ENCODE data around the gene CCDC127. TPM values are rescaled to one million over a fixed set of nuclear protein-coding genes. Genes with fewer than 3 reads are reported as not detected.
"Not testable (repeated sequence)": the region's sequence is repeated elsewhere in the genome, so short reads cannot be mapped to it uniquely, and the experiment has no call there.

CCDC127 gene
- total RNA-seq, 1 donor from 2014 or later: 6.5 TPM

DNA sequence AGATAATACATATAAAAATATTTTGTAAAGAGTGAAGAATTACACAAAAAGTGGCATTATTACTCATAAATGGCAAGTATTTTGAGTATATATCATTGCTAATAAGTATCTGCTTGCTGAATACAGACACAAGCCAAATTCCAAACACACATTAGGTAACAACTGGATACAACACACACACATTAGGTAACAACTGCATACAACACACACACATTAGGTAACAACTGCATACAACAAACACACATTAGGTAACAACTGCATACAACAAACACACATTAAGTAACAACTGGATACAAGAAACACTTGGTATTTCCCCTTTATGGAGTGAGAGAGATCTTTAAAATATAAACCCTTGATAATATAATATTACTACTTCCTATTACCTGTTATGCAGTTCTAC, 13.5 kb downstream of the CCDC127 start:
- intact Hi-C loops (cut with micrococcal nuclease): no loop called here

DNA sequence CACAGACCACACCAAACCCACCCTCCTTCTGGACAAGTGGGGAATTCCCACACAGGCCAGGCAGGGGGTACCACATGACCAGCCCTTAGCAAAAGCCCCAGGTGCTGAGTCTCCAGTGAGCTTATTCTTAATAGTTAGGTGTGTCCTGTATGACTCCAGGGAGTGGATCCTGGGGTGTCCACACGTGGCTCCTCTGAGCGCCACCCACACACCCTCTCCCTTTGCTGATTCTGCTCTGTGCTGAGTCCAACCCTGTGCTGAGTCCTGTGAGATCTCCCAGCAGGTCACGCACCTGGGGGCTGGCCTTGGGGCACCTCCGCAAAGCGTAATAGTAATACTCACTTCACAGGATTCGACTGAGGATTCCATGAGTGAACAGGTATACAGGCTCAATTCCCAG, 14.0 kb downstream of the CCDC127 start:
- intact Hi-C loops (cut with micrococcal nuclease): no loop called here

DNA sequence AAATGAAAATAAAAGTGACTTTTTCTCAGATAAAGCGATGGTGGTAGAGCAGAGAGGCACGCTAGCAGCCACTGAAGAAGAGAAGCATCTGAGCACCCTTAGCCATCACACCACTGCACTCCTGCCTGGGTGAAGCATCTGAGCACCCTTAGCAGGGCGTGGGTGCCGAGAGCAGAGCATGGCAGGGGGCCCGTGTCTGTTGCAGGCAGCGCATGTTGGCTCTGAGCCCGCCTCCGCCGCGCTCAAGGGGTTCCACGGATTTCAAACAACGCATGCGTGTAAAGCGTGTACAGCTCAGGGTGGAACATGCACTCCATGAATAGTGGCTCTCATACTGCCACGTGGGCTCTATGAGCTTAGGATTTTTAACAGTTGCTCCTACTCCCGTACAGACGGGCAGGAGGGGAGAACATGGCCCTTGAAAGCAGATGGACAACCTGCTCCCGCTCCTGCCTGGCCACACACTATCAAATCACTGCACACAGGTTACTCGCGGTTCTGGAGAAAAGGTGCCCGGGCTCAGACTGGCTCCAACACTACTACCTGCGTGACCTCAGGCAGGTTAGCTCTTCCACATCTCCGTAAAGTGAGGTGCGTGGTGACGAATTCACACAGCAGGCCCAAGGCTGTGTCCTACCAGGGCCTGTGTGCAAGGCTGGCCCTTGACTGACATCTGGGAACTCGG, 14.6 kb downstream of the CCDC127 start:
- intact Hi-C loops (cut with micrococcal nuclease): no loop called here

DNA sequence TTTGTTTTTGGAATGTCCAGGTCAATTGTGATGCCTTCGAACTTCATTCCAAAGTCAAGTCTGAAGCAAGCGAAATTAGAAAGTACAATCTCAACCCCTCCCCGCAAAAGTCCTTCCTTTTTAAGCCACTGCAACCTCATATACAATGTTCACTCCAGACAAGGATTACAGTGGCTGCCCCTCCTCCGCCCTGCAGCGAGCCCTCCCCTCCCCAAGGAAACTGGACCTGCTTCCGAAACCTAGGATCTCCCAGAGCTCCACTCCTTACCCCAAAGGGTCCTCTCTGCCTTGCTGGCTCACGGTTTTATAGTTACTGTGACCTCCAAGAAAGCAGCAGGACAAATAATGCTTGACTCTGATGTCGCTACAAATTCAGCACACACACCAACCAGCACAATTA, 16.3 kb downstream of the CCDC127 start:
- intact Hi-C loops (cut with micrococcal nuclease): no loop called here

DNA sequence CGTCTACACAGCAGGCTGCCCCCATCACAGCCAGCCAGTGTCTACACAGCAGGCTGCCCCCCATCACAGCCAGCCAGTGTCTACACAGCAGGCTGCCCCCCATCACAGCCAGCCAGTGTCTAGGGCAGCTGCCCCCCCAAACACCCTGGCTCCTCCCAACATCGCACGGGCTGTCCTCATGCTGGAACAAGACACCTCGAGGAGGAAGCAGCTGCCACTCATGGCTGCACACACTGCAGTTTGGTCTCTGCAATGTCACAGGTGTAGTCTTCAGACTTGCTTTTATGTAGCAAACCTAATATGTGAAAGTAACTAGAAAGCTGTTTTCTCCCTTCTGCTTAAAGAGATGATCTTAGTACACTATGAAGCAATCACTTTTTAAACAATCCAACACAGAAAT, 17.0 kb downstream of the CCDC127 start:
- intact Hi-C loops (cut with micrococcal nuclease): no loop called here

DNA sequence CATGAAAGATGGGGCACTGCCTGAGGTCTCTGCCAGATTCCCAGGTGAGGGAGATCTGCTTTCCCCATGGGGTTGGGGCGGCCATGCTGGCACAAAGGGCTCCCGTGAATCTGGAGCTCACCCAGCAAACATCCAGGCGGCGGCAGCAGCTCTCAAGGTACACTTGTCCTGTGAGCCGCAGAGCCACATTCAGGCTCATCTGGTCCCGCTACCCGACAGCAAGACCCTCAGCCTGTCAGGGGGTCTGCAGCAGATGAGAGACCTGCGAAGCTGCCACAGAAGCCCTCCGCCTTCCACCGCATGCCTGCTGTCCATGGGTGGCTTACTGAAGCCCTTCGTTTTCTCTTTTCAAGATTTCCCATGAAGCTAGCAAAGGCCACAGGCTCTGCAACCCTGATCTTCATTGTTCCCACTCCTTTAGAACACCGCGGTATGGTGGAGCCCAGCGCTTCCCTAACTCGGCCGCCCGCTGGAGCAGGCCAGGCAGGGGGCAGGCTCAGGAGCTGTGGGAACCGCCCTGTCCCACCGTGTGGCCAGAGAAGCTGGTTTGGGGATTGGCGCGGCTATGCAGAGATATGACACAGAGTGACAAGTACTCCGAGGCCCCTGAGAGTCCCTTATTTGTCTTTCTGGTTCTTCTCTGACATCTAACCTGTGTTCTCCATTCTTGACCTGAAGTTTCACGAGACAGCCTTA, 17.9 kb downstream of the CCDC127 start:
- intact Hi-C loops (cut with micrococcal nuclease): no loop called here

DNA sequence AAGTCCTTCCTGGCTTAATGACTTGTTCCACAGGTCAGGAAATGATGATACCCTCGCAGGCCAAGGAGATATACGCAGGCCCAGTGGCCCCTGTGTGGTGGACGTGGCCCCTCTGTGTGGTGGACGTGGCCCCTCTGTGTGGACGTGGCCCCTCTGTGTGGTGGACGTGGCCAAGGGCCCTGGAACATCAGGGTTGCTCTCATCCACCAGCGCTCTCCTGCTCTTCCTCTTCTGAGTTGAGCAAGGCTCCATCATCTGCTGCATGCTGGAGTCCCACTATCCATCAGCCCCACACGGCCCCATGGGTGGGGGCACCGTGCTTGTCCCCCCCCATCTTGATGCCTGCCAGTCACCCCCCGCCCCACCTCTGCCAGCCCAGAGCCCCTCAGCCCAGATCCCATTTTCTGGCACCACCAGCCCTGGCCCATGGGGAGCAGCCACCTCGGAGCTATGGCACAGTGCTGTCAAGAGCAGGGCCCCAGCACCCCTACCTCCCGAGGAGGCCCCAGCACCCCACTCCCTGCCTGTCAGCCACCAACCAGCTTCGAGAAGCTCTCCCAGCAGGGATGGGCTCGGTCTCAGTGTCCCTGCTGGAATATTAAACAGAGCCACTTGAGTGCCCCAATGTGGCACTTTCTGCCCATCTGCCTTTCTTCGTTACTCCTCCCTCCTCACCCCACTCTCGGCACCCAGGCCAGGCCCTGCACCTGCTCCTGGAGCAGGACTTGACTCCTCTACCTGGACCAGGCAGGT, 18.6 kb downstream of the CCDC127 start:
- intact Hi-C loops (cut with micrococcal nuclease): no loop called here

DNA sequence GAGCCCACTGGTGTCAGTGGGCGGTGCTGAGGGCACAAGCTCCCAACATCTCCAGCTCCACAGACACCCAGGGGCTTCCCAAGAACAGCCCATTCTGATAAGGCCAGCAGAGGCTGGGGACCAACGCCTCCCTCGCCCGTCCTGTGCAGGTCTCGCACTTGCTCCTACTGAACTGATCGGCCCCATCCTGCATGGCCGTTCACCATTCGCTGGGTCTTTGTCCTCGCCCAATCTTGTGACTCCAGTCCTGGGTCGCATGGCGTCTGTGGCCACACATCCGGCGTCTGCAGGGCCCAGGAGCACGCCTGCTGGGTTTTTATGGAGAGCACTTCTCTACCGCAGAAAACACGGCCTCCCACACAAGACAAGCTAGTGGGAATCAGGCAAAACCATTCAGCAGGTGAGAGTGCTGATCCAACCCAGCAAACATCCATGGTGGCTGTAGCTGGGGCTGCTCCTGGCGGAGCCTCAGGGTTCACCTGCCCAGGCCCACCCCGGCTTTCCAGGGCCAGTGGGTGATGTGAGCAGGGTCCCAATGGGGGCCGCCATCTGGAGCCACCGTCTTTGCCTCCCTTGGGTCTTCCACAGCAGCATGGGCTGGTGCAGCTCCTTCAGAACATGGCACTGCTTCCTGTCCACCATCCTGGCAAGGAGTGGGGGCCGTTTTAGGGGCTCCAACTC, 19.3 kb downstream of the CCDC127 start:
- intact Hi-C loops (cut with micrococcal nuclease): no loop called here

DNA sequence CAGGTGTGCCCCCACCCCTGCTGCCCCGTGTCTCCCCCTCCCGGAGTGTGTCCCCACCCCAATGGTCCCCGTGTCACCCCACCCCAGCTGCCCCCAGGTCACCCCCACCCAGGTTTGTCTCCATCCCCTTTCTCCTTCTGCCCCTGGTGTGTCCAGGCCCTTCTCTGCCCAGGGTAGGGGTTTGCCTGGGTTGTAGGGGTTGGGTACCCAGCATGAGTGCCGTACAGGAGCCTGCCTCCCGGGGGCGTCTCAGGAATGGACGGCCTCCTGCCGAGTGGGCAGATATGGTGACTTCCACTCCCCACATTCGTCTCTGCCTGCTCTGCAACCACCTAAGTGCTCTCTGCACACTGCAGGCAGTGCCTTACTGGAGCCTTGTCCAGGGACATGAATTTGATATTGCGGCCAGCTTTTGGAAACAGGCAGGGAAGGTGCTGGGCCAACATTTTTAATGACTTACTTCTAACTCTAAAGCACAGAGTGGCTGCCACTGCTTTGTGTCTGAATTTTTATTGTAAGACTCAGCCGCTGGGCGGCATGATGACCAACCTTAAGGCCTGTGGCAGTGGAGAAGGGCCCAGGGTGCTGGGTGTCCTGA, 20.0 kb downstream of the CCDC127 start:
- intact Hi-C loops (cut with micrococcal nuclease): no loop called here

DNA sequence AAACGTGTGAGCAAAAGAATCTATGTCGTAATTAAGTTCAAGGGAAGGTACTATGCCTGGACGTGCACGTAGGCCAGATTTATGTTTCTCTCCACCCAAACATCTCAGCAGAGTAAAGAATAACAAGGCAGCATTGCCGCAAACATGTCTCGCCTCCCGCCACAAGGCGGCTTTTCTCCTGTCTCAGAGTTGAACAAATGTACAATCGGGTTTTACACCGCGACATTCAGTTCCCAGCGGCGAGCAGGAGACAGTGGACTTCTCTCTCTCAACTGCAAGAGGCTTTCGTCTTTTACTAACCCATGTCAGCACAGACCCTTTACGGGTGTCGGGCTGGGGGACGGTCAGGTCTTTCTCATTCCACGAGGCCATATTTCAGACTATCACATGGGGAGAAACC, 20.9 kb downstream of the CCDC127 start:
- intact Hi-C loops (cut with micrococcal nuclease): not testable (repeated sequence)

DNA sequence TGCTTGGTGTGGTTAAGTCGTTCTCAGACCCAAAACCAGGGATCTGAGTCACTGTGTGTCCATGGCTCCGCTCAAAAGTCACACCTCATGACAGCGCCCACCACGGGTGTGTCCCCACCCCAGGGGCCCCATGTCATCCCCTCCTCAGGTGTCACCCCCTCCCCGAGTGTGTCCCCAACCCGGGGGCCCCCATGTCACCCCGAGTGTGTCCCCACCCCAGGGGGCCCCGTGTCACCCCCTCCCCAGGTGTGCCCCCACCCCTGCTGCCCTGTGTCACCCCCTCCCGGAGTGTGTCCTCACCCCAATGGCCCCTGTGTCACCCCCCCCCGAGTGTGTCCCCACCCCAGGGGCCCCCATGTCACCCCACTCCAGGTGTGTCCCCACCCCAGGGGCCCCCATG, 21.6 kb downstream of the CCDC127 start:
- intact Hi-C loops (cut with micrococcal nuclease): no loop called here

DNA sequence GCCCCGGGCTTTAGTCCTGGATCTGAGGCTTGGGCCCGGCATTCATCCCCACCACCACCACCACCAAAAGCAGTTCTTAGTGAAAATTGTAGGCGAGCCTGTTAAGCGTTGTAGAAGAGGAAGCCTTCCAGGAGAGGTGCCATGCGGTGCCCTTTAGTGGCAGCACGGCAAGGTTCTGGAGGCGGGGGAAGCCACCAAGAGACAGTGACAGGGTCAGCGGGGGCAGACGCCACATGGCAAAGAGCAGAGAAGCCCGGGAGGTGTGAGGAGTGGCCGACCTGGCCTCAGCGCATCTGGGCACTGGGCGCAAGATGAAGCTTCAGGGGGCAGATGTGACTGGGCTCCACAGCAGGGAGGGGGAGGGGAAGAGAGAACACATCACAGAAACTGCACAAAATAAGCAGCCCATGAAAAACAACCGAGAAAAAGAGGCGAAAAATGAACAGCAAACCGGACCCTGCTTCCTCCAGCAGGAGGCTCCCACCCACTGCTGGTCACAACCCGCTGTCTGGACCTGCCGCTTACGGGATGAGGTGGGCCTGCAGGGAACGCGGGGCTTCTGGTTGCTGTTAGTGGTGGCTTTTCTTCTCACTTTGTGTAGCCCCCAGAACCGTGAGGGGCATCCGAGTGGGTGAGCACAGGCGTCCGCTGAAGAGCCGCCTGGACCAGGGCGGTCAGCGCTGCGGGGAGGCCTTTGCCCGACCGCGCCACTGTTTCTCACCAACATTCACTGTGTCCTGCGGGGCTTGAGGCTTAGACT, 22.4 kb downstream of the CCDC127 start:
- intact Hi-C loops (cut with micrococcal nuclease): no loop called here

DNA sequence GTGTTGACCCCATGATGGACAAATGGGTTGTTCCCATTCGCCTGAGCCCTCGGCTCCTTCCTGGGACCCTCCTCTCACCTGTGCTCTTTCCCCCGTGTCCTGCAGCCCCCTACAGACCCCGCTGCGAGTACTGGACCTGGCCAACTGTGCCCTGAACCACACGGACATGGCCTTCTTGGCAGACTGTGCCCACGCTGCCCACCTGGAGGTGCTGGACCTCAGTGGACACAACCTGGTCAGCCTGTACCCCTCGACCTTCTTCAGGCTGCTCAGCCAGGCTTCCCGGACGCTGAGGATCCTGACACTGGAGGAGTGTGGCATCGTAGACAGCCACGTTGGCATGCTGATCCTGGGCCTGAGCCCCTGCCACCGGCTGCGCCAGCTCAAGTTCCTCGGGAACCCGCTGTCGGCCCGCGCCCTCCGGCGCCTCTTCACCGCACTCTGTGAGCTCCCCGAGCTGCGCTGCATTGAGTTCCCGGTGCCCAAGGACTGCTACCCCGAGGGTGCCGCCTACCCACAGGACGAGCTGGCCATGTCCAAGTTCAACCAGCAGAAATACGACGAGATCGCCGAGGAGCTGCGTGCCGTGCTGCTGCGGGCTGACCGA, 23.2 kb downstream of the CCDC127 start:
- intact Hi-C loops (cut with micrococcal nuclease): no loop called here

DNA sequence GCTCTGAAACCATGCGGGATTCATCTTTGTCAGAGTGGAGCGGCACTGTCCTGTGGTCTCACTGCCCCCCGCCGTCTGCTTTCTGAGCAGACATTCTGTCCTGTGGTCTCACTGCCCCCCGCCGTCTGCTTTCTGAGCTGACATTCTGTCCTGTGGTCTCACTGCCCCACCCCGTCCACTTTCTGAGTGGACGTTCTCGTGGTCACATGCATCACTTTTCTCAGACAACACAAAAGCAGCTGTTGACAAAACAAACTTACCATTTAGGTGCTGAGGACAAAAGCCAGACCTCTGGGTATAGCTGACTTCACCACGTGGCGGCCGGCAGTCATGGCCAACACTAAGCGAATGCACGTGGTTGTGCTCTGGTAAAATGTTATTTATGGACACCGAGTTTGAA, 23.9 kb downstream of the CCDC127 start:
- intact Hi-C loops (cut with micrococcal nuclease): no loop called here

DNA sequence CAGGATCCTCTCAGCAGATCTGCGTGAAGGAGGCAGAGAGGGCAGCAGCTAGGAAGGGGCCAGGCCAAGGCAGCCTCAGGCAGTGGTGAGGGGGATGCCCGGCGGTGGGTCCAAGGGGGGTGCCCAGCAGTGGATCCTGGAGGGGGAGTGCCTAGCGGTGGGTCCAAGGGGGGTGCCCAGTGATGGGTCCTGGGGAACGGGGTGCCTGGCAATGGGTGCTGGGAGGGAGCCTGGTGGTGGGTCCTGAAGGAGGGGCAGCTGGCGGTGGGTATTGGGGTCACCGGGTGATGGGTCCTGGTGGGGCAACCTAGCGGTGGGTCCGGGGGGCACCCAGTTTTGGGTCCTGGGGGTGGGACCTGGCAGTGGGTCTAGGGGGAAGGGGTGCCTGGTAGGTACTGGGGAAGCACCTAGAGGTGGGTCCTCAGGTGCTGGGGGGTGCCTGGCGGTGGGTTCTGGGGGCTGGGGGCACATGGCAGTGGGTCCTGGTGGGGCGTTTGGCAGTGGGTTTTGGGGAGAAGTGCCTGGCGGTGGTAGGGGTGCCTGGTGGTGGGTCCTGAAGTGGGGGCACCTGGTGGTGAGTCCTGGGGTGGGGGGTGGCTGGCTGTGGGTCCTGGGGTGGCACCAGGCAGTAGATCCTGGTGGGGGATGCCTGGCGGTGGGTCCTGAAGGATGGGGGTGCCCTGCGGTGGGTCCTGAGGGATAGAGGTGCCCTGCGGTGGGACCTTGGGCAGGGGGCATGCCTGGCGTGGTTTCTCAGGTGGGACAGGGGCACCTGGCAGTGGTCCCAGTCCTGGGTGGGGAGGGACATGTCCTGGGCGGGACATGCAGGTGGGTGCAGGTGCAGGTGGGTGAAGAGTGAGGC, 24.8 kb downstream of the CCDC127 start:
- intact Hi-C loops (cut with micrococcal nuclease): no loop called here

DNA sequence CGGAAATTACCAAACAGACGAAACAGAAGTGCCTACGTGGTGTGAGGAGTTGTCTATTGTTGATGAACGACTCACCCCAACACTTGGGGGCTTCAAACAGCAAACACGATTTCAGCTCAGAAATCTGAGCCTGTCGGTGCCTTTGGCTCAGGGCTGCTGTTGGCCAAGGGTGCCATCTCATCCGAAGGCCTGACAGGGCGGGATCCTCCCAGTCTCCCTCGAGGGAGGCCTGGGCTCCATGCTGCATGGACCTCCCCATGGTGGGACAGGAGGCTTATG, 25.3 kb downstream of the CCDC127 start:
- intact Hi-C loops (cut with micrococcal nuclease): no loop called here

DNA sequence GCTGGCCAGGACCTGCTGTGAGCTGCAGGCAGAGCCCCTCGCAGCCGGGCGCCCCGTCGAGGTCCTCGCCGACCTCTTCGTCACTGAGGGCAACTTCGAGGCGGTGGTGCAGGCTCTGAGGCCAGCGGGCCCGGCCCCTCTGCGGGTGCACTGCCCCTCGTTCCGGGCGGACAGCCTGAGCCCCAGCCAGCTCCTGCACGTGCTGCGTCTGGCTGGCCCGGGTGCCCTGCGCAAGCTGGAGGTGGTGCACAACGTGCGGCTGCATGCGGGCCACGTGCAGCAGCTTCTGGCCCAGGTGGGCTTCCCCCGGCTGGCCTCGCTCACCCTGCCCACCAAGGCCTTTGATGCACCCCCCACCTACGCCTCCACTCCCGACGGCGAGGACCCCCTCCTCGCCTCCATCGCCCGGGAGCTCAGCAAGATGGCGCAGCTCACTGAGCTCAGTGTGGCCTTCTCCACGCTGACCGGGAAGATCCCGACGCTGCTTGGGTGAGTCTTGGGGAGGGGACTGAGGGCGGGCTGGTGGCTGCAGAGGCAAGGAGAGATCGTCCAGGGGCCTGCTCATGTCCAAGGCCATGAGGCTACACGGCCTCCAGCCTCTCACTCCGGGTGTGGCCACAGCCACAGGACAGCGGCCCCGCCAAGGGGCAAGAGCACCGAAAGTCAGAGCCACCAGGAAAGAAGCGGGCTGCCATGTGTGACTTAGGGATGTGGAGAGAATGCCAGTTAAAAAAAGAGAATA, 25.8 kb downstream of the CCDC127 start:
- intact Hi-C loops (cut with micrococcal nuclease): no loop called here

DNA sequence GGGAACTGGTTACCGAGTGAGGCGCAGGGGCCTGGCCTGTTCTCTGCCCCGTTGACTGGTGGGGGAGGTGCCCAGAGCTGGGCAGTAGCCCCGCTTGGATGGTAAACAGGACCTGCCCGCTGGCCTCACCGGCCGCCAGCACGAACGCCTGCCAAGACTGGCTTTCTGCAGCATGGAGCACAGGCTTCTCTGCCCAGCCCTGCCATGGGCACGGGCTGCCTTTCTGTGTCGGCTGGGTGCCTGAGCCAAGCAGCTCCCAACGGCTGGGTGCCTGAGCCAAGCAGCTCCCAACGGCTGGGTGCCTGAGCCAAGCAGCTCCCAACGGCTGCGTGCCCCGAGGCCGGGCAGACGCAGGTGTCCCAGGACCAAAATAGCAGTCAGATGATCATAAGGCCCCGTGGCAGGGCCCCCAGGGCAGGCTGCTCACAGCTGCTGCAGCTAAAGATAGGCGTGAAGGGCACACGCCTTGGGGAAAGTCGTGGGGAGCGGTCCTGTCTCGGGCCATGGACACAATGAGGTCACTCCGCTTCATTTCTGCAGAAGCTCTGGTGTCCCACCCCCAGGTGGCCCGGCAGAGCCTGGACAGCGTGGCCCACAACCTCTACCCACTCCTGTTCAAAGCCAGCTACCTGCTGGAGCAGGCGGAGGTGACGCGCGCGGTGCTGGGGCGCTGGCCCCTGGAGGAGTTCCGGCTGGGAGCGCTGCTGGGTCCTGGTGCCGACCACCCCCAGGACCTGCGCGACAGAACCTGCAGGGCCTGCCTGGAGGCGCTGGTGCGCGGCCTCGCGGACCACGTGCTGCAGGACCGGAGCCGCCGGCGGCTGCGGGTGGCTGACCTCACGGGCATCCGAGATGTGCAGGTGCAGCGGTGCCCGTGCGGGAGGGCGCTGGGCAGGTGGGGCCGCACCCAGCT, 26.7 kb downstream of the CCDC127 start, which contains the start of gene LRRC14B:
Gene LRRC14B, plus strand, starts transcription at position 460 of the 913 bp plus-strand sequence. Its CDS starts 44 bp downstream, at position 504.
- intact Hi-C loops (cut with micrococcal nuclease): no loop called here
